Hippocampal formation (tissue), 2 donors: ENCODE results near the gene GALNT10.

Experiments used
- DNase-seq, 2 donors: peaks; one replicate each; lab custom pipeline; 2025; lab: John Stamatoyannopoulos, UW

GALNT10 gene

DNA sequence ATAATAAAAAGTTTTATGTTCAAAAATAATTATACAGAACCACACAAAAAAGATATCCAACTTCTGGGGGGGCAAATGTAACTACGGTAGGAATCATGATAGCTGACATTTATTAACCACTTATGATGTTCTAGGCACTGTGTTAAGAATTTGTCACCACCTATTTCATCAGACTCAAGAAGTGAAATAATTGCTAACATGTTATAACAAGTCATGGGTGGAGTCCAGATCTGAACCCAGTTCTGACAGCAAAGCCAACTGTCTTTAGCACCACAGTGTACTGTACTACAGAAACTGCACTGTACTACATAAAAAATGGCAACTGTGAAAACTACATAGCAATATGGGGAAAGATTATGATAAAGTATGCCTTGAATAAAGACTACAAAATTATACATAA is 252.3 kb downstream of the GALNT10 start:
- no peak for DNase-seq

GRCh38 chr5:154444556-154445421 is 254.3 kb downstream of the GALNT10 start:
- no peak for DNase-seq

DNA sequence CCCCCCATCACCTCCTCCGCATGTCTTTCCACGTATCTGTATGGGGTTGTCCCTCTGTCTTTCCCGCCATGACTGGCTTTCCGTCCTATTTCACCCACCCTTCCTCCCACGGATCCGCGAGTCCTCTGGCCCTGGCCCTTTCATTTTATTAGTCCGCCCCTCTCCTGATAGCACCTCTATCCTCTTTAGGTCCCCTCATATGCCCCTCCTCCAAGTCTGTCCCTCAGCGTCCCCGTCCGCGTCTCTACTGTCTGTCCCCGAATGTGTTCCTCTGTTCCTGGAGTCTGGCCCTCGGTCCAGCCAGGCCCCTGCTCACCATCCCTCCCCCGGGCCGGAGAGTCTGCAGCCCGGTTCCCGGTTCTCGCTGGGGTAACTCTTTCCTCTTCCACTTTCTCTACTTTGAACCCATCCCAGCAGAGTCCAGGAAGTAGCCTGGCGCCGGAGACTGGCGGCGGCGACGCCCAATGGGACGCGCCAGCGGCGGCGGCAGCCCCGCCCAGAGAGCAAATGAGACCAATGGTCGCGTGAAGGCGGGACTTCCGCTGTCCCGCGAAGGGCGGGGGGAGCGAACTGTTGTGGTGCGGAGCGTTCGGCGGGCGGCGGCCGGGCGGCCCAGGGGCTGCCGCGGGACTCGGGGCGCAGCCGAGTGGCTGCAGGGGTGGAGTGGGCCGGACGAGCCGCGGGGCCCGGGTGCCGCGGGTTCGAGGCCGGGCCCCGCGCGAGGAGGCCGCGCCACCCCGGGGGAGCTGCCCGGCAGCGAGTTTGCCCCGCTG is 255.1 kb downstream of the GALNT10 start, which contains the start of gene SAP30L:
Gene SAP30L, plus strand, starts transcription at position 576 of the 773 bp plus-strand sequence. CDS start 608 bp downstream, outside the sequence.
- DNase-seq, result peak; percentile 91 to 93

GRCh38 chr5:154446195-154447088 is 255.9 kb downstream of the GALNT10 start:
- peak in 1 of 2 donors; percentile 40 for DNase-seq

- no peak for DNase-seq
Measured at GRCh38 chr5:154447089-154447725, 256.7 kb downstream of the GALNT10 start.

DNA sequence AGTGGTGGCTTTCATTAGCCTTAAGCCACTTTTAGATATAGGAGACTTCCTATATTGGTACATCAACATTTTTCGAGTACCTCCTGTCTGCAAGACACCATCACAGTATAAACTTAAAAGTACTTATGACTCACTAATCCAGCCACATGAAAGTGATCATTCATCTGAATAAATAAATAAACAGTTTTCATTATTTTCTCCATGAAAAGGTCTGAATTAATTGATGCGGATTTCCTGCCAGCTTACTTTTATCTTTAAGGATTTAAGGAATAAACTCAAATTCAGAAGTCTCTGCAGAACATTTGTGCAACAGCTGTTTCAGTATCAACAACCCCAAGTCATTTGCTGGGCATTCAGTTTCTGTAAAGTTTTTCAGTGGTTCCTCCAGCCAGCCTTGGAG is 259.3 kb downstream of the GALNT10 start:
- no peak for DNase-seq

- DNase-seq, result no peak
Measured at GRCh38 chr5:154451957-154452356, 261.4 kb downstream of the GALNT10 start.

DNA sequence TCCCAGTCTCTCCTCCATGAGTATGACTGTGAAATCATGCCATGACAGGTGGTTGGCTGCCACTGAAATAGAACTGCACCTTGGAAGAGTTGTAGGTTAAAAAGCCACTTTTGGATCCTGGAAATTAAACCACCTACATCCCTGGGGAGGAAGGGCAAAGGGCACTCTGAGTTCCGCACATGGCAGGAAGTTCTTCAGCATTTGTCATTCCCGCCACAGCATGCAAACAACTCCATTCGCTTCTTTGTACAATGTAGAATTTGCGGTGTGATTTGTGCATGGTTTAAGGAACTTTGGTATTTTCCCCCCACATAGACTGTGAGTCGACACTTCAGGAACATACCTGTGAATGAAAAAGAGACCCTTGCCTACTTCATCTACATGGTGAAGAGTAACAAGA is 265.1 kb downstream of the GALNT10 start:
- DNase-seq, result no peak

- DNase-seq, result no peak
Measured at GRCh38 chr5:154456540-154456939, 266.0 kb downstream of the GALNT10 start.

DNA sequence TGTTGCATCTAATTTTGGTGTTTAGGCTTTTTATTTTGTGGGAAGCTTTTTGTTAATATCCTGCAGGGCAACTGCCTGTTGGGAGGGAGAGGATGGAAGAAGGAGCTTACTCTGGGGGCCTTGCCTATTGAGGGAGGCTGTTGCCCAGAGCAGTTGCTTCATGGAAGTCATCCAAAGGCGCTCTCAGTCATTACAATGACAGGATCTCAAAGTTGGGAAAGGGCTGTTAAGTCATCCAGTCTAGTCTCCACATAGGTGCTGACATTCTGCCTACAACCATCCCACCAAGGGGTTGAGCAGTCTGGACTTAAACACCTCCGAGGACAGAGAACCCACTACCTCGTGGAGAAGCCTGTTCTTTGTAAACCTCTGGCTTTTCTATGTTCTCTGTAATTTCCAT is 268.5 kb downstream of the GALNT10 start:
- DNase-seq, result no peak

- no peak for DNase-seq
Measured at GRCh38 chr5:154460172-154460571, 269.6 kb downstream of the GALNT10 start.

DNA sequence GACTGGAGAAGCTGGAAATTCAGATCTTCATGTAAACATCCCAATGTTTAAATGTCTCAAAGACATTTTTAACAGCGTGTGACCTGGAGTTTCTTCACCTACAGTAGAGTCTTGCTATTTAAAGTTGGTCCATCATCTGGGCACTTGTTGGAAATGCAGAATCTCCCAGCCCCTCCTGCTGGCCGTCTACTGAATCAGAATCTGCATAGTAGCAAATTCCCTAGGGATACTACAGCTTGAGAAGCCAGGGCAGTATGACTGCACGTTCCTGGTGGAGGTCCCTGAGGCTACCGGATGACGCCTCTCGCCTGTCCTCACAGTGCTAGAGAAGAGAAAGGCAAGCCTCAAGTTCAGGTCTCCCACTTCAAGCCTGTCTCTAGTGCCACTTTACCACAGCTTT is 271.0 kb downstream of the GALNT10 start:
- no peak for DNase-seq

- no peak for DNase-seq
Measured at GRCh38 chr5:154464438-154464837, 273.9 kb downstream of the GALNT10 start.

DNA sequence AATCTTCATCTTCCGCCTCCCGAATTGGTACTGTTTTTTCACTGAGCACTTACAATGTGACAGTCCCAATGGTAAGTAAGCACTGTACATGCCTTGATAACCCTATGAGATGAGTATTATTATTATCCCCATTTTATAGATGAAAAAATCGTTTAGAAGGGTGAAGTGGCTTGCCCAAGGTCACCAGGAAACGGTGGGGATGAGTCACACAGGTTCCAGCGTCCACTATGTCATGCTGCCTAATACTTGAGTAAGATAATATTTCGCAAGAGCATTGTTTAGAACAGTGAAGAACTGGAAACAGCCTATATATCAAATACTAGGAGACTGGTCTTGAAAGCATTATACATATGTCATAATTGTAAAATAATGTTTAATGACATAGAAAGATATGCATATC is 274.6 kb downstream of the GALNT10 start:
- DNase-seq, result no peak

DNA sequence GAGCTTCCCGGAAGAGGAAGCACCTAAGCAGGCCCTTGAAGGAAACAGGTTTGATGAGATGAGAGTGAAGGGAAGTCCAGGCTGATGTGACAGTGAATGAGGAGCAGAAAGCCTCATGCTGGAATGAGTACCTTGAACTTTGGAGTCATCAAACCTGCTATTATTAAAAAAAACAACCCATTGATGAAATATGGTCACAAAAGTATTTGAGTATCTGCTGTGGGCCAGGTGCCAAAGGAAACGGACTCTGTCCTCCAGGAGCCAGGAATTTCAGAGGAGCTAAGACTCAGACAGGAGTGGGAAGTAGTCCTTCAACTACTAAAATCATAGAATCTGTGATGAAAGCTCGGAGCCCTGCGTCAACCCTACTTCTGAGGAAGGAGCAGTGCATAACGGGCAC is 275.6 kb downstream of the GALNT10 start:
- no peak for DNase-seq

GRCh38 chr5:154466671-154467070 is 276.1 kb downstream of the GALNT10 start:
- DNase-seq, result no peak

DNA sequence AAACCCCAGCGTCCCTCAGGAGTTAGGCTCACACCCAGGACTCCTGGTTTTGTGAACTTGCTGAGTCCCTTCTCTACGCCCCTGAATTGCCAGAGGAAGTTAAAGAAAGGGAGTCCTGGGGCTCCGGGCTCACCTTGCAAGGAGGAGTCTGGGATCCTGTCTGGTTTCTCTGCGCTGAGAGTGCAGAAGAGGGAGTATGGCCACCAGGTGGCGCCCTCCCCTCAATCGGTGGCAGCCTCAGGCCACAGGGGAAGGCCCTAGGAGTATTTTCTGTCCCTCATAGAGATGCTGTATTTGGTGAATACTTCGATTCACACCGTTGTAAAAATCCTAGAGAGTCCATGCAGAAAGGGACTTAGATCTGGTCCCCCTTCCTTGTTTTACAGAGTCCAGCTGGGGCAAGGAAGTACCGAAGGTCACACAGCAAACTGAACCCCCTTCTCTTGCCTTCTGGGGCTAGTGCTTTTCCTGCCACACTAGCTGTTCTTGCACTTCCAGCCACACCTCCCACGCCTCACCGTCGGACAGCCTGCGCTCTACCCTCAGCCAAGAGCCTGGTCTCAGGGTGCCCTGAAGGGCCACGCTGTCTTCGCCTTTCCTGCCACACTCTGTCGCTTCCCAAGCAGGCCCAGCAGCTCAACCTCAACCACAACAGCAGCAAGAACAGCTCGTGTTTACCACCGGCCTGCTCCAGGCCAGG is 277.3 kb downstream of the GALNT10 start:
- peak; percentile 41 to 61 for DNase-seq

DNA sequence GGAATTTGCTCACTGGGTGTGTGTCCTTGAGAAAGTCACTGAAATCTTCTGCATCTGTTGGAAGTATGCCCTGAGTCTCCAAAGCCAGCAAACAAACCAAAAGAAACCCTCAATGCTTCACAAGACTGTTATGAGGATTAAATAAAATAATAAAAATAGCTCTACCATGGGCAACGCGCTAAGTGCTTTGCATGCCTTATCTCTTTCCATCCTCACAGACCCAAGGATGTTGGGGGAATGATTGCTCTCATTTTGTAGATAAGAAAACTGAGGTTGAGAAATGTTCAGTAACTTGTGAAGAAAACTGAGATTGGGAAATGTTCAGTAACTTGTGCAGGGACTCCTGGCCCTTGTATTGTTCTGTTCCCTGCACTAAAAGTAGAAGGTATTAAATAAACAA is 279.6 kb downstream of the GALNT10 start:
- no peak for DNase-seq
